Vagina (tissue), 2 donors: ENCODE data around the gene FHIT.

Experiments used
- POLR2A ChIP-seq, 2 donors: fragments of 450-650 bp; IDR thresholded peaks; one replicate each; pipeline ENCODE4 v1.6.1; 2017; ENCODE audit warnings: antibody characterized with exemption in 2 of 2, mild to moderate bottlenecking in 2 of 2, moderate library complexity in 2 of 2
- TF ChIP-seq, protein P1 (sequence below), 3 experiments: fragments of 450-650 bp in 2 of 3; fragments of 200-600 bp in 1 of 3; sonication (generic) in 1 of 3; IDR thresholded peaks; one replicate each; pipeline ENCODE4 v1.5.1; 2017 to 2019; ENCODE audit warnings: antibody characterized with exemption in 3 of 3, mild to moderate bottlenecking in 2 of 3, moderate library complexity in 2 of 3

DNA sequence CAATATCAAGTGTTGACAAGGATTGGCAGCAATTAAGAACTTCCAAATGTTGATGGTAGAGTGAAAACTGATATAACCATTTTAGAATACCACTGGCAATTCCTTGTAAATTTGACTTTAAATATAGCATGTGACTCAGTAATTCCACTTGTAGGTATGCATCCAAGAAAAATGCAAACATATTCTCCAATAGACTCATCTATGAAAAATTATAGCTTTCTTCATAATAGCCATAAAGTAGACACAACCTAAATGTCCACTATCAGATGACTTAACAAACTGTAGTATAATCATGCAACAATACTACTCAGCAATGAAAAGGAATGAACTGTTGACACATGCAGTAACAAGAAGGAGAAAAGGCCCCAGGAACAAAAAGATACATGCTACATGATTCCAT lies 988.1 kb downstream of the FHIT start:
- no peak for TF ChIP-seq POLR2A (IDR thresholded peaks at IDR 0.05)
- TF ChIP-seq, protein P1, sequence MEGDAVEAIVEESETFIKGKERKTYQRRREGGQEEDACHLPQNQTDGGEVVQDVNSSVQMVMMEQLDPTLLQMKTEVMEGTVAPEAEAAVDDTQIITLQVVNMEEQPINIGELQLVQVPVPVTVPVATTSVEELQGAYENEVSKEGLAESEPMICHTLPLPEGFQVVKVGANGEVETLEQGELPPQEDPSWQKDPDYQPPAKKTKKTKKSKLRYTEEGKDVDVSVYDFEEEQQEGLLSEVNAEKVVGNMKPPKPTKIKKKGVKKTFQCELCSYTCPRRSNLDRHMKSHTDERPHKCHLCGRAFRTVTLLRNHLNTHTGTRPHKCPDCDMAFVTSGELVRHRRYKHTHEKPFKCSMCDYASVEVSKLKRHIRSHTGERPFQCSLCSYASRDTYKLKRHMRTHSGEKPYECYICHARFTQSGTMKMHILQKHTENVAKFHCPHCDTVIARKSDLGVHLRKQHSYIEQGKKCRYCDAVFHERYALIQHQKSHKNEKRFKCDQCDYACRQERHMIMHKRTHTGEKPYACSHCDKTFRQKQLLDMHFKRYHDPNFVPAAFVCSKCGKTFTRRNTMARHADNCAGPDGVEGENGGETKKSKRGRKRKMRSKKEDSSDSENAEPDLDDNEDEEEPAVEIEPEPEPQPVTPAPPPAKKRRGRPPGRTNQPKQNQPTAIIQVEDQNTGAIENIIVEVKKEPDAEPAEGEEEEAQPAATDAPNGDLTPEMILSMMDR (IDR thresholded peaks at IDR 0.05): no peak
